Midbrain (tissue), 1 donor: ENCODE data around the gene AP1S2.
A peak's percentile ranks its signal among the peaks of the same experiment; 100 is the strongest.

Source experiments
- DNase-seq: peaks from one replicate; lab custom pipeline; 2025; lab: John Stamatoyannopoulos, UW

AP1S2 gene

DNA sequence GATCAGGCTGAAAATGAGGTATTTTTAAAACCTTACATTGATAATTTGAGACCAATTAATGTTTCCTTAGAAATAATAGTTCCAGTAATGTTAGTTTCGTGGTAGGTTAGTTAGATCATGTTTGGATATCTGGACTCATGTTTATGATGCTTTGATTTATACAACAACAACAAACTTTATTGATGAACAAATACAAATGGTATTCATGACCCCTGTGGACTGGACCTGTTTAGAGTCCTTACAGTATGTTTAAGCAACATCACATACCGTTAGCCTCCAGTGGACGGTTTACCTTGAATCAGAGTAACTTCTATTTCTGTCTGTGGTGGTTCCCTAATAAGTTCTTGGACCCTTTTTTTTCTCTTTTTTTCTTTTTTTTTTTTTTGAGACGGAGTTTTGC, 46.4 kb downstream of the AP1S2 start:
- DNase-seq = no peak

GRCh38 chrX:15804563-15804962, 50.0 kb downstream of the AP1S2 start:
- DNase-seq = no peak

DNA sequence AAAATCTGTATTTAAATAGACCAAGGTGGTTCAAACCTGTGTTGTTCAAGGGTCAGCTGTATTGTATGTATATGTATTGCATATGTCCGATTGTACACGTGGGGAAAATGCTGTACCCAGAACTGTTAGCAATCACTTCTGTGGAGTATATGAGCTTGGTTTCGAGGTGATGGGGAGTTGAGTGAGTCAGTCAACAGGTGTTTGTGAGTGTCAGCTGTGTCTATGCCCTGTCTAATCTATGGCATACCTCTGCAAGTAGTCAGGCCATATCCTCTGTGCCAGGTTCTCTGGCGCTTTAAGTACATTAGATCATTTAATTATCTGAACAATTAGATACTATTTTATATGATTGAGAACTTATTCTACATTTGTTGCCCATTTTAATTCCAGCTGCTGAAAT, 56.9 kb downstream of the AP1S2 start:
- DNase-seq = no peak

DNA sequence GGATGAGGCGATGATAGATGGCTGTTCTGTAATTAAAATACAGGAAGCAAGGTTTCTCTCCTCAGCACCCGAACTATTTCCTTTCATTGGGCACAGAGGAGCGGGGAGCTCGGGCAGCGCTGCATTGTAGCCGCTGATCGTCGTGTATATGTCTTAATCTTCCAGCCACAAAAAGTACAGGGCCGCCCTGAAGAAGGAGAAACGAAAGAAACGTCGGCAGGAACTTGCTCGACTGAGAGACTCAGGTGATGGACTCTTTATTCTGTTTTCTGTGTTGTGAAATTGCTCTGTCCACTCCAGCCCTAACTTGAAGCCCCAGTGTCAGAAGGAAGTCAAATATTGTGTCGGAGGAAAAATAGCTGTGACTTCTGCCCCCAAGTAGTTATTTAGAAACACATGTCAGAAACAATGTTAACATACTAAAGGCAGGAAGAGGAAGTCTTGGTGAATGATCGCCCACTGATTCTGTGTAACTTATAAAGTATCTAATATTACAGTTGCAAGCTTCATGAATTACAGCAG, 63.8 kb downstream of the AP1S2 start:
- no peak for DNase-seq

DNA sequence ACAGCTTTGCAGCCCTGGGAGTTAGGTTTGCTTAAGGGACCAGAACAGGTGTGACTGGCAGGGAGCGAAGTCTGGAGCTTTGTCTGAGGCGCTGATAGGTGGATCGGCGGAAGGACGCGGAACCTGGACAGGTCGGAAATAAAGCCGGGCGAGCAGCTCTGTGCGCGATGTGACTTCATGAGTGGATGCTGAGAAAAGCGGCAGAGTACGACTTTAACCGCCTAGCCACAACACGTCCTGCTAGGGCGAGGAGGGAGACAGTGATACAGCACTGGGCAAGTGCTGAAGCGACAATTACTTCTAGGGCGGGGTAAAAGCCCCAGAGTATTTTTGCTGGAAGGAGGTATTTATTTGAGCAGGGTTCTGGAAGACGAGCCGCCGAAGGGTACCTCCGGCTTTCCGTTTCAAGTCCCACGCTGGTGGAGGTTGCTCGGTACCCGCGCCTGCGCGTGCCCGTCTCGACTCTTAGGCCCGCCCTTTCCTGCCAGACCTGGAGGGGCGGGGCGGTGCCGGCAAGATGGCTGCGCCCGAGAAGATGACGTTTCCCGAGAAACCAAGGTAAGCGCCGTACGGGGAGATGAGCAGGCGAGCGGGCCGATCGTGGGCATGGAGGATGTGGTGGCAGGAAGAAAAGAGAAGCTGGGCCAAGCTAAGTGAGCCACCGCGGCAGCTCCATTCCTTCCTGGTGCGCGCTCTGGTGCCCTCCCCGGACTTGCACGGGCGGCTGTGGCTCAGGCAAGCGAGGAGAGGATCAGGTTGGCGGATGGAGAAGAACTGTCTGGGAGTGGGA, 64.4 kb downstream of the AP1S2 start, which contains the start of gene ZRSR2:
Gene ZRSR2 (plus strand): TSS at position 506 of the 790 bp plus-strand sequence. CDS start 12 bp downstream, at position 518.
- peak; percentile 90 for DNase-seq

- DNase-seq = no peak
These were observed 67.7 kb downstream of the AP1S2 start for GRCh38 chrX:15786915-15787314.

- no peak for DNase-seq
These were observed 69.3 kb downstream of the AP1S2 start for GRCh38 chrX:15785176-15785750.

- no peak for DNase-seq
These were observed 72.5 kb downstream of the AP1S2 start for GRCh38 chrX:15781961-15782699.
